DMS114 treated with DMSO at 0.1 percent for 48 hours (cell line): ENCODE measurements around the gene MYH14.
A peak's percentile ranks its signal among the peaks of the same experiment; 100 is the strongest.

Experiments
- DNase-seq: peaks from one replicate; lab custom pipeline; 2025; ENCODE audit not compliant: unreplicated experiment; lab: John Stamatoyannopoulos, UW

Gene MYH14

DNA sequence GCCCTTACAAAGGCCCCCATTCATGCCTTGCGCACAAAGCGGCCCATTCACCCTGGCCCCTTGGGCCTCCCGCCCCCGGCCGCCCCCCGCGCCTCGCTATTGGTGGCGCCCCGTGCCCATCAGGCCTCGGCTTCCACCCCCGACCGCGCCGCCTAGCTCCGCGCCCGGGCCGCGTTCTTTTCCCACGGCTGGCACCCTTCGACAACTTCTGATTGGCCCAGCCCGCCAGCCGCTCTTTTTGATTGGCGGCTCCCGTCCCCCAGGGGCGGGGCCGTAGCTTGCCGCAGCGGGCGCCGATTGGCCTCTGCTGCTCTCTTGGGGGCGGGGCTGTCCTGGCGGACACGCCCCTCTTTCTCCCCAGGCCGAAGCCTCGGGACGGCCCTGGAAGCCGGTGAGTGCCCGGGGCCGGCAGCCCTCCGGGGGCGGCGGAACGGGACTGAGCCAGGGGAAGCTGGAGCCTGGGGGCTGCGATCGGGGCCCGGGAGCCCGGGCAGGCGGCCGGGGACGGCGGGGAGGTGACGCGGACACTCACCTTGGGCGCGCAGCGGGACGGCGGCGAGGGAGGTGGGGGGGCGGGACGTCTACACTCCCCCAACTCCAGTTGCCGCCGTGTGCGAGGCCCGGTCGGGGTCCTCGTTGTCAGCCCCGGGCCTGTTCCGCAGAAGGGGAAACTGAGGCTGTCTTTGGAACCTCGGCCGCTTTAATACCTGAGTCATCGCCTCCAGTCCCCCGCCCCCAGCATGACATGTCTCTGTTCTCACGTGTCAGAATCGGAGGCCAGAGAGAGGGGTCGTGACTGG lies at the start of gene MYH14:
Gene MYH14, plus strand, starts transcription at position 342 of the 800 bp plus-strand sequence. CDS start 6,744 bp downstream, outside the sequence.
- peak; percentile 81 for DNase-seq

DNA sequence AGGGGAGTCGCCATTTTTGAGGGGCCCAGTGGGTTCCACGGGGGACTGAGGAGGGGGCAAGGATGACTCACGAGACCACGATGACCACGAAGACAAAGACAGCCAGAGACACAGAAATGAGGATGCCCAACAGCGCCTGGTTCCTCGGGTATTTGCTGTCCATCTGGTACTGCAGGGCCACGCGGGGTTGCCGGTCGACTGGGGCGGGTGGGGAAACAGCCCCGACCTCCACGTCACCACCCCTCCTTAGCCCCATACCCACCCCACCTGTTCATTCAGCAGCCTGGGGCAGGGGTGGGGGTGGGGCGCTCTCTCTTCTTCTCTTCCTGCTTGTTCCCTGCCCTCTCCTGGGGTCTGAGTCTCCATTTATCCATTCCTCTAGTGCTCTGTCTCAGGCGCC lies 48.9 kb upstream of the MYH14 start:
- no peak for DNase-seq

DNA sequence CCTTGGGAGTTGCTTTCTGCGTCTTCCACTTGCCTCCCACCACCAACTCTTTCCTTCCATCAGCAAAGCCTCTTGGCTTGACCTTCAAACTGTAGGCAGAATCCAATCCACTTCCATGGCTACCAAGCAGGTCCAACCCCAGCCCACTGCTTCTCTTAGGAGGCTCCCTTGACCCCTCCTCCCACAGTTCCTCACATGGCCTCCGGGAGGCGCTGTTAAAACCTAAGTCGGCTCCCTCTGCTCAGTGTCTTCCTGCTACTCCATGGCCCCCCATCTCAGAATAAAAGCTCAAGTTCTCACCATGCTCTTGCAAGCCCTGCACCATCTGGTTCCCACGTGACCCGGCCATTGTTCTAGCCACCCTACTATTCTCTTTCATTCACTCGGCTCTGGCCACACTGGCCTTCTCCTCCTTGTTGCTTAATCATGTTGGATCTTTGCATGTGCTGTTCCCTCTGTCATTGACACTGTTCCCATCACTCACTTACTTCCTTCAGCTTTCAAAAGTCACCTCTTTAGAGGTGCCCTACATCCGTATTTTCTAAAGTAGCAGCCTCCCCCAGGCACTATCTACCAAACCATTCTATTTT lies 47.8 kb upstream of the MYH14 start:
- no peak for DNase-seq

DNA sequence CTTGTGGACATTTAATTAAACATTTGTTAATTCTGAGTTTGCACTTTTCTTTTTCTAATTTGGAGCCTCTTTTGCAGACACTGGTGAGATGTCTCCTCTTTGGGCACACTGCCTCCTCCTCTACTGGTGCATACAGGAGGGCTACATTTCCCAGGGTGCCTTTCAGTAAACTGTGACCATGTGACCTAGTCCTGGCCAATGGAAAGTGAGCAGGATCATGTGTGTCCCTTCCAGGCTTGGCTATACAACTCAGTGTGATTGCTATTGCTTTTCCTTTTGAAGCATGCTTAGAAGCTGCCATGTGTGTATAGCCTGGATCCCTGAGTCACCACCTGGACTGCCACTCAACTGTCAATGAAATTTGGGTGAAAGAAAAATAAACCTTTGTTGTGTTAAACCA lies 44.8 kb upstream of the MYH14 start:
- DNase-seq: no peak

DNA sequence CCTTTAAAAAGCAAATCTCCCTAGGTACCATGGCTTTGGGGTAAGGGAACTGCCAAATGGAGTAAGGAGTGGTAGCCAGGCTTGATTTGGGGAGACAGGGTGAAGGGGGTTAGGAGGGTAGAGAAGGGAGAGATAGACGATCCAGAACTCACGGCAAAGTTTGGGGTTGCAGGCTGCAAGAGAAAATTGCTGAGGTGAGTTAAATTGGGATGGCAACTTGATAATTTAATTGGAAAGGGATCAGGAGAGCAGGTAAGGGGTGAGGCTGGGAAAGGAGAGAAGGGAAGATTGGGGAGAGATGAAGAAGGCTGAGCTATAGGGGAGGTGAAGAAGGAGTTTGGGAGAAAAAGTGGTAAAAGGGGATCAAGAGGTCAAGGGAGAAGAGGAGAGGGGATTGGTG lies 44.3 kb upstream of the MYH14 start:
- DNase-seq: no peak

DNA sequence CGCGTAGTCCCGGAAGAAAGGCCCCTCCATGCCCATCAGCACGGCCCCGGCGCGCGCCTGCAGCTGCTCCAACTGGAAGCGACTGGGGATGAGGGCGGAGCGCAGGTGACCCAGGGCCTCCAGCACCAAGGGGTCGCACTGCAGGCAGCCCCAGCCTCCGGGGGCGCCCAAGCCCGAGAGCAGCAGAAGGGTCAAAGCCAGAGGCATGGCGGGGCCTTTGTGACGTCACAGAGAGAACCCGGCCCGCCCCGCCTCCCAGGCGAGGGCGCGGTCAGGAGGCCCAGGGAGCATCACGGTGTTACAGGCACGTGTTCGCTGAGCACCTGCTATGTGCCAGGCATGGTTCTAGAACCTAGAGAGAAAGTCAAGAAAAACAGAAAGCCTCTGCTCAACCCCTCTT lies 40.4 kb upstream of the MYH14 start, which contains the start of gene IZUMO2:
Gene IZUMO2, minus strand, starts transcription at position 294 of the 400 bp plus-strand sequence. Its CDS starts 87 bp downstream, at position 207.
- DNase-seq: no peak

DNA sequence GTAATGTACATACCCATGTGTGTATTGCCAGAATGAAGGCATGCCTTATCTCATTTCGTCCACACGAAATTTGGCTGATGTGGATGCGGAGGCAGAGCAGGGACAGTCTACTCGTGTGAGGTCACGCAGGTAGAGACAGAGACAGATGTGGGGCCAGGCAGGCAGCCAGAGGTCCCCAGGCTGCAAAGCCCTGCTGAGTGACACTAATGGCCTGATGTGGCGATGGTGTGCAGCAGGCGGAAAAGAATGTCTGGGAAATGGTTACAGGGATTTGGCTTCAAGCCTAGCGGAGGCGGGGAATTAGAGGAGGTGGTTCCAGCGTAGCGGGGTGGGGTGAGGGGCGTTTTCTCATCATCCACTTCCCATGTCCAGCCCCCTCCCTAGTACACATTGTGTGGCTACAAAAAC lies 36.1 kb upstream of the MYH14 start:
- DNase-seq: no peak

DNA sequence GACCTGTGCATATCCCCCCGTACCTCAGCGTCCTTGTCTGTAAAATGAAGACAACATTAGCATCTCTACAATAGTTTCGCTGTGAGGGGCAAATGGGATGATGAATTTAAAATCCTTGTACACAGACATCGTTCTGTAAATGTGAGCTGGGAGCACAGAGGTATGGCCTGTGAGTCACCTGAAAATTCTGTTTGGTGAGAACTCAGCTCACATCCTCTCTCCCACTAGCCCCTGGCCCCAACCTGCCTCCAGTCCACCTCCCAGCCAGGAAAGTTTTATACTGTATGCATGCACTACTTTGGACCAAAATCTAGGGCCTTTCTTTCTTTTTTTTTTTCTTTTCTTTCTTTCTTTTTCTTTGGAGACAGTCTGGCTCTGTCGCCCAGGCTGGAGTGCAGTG lies 31.7 kb upstream of the MYH14 start:
- DNase-seq: no peak

DNA sequence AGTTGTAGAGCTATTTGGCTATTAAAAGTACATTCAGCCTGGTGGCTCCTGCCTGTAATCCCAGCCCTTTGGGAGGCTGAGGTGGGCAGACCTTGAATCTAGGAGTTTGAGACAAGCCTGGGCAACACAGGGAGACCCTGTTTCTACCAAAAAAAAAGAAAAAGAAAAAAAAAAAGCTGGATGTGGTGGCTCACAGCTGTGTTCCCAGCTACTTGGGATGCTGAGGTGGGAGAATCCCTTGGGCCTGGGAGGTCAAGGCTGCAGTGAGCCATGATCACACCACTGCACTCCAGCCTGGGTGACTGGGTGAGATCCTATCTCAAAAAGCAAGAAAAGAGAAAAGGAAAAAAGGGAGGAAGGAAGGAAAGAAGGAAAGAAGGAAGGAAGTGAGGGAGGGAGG lies 30.7 kb upstream of the MYH14 start:
- DNase-seq: no peak

DNA sequence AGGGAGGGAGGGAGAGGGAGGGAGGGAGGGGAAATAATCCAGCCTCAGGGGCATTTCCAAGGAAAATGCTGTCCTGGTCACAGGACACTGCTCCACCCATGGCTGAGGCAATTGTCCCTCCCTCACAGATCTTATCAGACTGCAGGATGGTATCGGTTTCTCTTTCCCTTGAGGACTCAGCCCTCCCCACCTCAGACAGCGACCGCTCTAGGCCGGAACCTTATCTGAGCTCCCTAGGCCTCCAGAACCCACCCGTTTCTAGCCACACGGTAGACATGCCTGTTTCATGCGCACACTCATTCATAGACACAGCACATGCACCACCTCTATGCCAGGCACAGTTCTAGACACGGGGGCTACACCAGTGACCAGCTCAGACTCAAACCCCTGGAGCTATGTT lies 30.3 kb upstream of the MYH14 start:
- no peak for DNase-seq

DNA sequence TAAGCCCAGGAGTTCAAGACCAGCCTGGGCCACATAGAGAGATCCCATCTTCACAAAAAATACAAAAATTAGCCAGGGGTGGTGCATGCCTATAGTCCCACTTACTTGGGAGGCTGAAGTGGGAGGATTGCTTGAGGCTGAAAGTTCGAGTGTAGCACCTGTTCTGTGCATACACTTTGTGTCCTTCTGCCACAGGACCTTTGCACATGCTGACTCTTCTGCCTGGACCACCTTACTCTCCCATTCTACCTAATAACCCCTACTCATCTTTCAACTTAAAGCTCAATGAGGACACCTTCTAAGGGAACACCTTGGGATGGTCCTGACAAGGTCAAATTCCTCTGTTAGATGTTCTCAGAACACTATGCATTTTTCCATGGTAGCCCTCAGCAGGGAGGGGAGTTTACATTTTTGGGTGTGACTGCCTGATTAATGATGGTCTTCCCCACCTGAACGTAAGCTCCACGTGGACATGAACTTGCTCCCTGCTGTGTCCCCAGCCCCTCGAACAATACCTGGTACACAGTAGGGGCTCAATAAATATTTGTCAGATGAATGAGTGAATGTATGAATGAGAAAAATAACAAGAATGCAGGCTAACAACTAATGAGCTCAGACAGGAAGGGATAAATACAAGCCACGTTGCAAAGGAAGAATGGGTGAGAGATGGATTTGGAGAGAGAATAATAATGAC lies 29.2 kb upstream of the MYH14 start:
- no peak for DNase-seq

DNA sequence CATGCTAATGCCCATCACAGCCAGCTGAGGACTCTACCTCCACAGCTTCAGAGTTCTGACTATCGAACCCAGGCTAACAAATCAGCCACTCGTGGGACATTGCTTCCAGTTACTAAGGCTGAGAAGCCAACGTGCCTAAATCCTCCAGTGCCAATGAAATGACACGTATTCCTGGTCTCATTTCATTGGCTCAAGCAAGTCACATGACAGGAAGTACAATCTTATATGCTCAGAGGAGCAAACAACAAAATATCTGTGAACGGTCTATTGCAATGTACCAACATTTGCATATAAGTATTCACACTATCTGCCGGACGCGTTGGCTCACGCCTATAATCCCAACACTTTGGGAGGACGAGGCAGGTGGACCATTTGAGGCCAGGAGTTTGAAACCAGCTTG lies 27.5 kb upstream of the MYH14 start:
- DNase-seq: no peak

DNA sequence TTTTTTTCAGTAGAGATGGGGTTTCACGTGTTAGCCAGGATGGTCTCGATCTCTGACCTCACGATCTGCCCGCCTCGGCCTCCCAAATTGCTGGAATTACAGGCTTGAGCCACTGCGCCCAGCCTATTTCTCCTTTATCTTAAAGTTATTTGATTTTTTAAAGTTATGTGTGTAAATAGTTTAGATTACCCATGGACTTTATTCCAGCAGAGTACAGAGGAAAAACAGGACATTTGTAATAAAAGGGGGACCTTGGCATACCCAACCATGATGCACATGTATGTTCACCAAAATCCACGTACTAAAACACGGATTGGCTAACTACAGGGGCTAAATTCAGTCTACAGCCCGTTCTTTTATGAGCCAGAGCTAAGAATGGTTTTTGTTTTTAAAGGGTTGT lies 26.6 kb upstream of the MYH14 start:
- no peak for DNase-seq

DNA sequence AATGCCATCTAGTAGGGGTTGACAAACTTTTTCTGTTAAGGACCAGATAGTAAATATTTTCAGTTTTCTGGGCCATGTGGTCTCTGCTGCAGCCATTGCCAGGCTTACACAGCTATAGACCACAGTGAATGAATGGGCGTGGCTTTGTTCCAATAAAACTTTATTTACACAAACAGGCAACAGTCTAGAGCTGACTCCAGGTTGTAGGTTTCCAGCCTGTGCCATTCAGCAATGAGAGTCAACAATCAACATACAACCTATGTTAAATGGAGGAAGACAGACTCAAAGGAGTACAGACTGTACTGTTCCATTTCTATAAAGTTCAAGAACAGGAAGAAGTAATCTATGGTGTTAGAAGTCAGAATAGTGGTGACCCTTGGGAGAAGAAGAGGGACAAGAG lies 25.1 kb upstream of the MYH14 start:
- no peak for DNase-seq

DNA sequence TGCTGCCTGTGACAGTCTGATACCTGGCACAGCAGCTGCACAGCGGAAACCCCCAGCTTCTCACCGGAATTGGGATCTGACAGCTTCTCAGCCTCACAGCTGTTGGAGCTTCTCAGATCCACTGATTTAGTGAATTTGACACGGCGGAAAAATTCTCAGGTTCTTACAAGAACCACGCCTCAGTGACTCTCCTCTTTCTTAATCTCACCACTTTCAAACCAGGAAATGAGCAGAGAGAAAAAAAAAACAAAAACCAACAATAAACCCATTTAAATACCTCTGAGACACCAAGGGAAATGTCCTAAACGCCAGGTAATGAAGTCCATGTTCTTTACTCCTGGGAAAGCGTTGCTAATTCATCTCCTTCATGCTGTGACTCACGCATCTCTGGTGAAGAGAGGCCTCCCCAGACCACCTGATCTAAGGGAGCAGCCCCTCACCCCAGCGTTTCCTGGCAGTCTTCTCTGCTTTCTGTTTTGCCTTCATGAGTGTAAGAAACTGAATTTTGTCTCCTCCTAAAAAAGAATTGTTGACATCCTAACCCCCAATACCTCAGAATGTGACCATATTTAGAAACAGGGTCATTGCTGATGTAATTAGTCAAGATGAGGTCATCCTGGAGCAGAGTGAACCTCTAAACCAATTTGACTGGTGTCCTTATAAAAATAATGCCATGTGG lies 24.4 kb upstream of the MYH14 start:
- DNase-seq: no peak

DNA sequence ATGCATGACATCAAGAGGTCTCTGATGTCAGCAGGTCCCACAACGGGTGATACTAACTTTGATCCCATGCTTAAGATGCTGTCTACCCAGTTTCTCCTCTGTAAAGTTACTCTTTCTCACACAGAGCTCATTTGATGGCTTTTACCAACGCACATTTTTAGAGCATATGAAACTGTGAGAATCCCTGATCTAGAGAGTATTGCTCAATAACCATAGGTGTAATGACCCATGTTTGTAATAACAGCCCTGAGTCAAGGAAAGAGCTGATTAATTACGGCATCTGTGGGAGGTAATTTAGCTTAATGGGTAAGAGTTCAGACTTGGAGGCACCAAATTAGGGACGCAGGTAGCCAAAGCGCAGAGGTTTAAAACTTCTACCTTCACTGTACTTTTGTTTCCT lies 22.3 kb upstream of the MYH14 start:
- DNase-seq: no peak

DNA sequence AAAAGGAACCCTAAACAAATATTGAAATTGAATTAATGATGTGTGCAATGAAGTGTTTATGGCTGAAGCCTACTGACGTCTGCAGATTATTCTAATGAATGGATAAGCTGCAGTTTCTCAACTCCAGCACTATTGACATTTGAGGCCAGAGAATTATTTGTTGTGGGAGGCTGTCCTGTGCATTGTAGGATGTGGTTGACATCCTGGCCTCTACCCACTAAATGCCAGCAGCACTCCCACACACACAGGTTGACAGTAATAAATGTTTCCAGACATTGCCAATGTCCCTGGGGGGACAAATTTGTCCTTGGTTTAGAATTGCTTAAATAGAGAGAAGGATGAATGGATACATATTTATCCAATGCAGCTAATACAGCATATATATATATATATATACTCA lies 19.2 kb upstream of the MYH14 start:
- DNase-seq: no peak

DNA sequence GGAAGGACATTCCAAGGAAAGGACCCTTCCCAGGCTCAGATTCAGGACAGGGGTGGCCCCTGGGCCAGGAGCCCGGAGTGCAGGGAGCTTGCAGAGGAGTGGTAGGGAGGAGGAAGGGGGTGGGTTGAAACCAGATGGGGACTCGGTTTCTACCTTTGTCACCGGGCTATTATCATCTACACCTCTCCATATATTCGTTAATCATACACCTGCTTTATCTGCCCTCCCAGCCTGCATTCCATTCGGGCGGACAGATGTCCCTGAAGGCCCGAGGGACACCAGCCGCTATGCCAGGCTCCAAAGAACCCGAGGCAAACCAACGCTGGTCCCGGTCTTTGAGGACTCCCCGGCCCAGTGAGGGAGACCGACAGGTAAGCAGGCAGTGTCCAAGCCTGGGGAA lies 15.5 kb upstream of the MYH14 start:
- no peak for DNase-seq

DNA sequence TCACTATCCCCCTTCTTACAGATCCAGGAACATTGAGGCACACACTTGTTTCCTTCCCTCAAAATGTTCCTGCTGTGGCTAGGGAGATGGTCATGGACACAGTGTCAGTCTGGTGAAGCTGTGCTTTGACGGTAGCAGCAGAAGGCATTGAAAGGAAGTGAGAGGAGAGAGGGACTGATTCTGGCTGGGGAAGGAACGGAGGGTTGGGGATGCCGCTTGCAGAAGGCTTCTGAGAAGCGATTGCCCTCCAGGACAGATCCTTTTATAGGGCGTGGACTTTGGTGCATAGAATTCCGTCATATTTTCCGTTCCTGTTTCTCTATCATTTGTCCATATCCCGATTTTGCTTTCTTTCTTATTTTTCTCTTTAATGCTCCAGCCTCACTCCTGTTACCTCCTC lies 14.1 kb upstream of the MYH14 start:
- no peak for DNase-seq

DNA sequence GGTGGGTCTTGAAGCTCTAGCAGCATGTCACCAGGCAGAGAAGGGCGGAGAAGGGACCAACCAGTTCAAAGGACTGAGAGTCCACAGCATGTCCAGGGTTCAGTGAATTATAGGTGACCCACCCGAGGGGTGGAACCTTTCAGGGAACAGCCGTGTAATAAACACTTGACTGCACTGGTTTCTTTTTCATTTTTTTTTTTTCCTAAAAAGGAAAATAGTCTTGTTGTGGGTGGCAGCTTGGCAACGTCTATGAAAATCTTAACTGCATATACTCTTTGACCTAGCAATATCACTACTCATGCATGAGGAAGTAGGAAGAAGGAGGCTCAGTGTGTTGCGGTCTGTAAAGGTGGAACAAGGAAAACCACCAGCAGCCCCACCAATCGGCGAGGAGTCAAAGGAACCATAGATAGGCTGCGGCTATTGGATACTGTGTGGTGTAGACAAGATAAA lies 13.0 kb upstream of the MYH14 start:
- DNase-seq: no peak

DNA sequence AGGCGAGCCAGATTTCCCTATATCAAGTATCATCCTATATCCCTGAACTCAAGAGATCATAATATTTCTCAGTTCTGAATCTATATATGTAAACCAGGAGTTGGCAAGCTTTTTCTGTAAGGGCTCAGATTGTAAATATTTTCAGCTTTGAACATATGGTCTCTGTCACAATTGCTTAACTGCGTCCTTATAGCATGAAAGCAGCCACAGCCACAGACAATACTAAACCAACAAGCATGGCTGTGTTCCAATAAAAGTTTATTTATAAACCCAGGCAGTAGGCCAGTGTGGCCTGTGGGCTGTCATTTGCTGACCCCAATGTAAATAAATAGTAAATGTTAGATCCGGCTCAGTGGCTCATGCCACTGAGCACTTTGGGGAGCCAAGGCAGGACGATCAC lies 12.2 kb upstream of the MYH14 start:
- no peak for DNase-seq
